Stimulated activated CD8-positive, alpha-beta memory T cell treated with anti-CD3 and anti-CD28 coated beads, Interleukin-7, amount 100 ng/mL, for 48 hours (primary cell): ENCODE results near the gene IQGAP2.

Source experiments
- DNase-seq, 2 donors: peaks; one replicate each; pipeline ENCODE4 v3.0.0-alpha.2; 2020; ENCODE audit warnings: low read depth in 1 of 2; ENCODE audit errors: extremely low read depth in 1 of 2

The IQGAP2 gene

DNA sequence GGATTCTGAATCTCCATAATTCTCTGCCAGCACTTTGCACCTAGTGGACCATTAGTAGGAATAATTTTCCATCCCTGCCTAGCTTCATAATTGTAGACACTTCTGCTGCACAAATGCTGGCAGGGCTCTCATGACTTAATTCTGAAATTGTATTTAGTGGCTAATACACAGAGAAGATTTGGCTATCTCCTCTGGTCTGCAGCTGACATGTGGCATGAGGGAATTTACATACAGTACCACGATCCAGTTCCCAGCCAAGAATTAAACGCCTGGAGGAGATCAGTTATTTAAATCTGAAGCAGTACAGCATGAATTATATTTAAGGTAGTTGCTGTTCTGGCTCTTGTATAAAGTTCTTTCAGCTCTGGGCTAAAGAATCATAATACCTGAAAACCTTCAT is 46.5 kb downstream of the IQGAP2 start:
- DNase-seq, result no peak

GRCh38 chr5:76450054-76450453 is 47.0 kb downstream of the IQGAP2 start:
- no peak for DNase-seq

DNA sequence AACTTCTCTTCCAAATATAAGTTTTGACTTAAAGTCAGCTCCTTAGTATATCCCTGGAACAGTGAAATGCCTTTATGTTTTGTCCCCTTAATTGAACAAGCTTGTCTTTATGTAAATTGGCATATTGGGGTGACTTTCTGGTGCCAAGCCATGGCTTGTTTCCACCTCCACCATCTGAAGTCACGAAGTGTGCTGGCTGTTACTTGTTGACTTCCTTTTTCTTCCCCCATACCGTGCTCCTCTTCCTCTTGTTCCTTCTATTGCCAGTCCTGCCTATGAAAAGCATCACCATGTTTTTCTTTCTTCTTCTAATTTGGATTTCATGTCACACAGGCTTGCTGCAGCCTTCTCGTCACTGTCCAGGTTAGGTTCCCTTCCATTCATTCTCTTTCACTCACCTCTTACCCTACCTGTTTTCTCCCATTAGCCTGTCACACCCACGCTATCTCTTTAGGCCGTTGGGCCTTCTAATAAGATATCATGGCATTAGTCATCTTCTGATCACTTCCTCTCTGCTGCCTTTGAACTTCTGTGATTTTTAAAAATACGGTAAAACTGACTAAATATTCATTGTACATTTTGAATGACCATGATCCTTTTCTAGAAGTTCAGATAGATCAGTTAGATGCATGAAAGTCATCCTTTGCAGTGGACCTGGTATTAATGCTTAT is 48.1 kb downstream of the IQGAP2 start:
- DNase-seq, result no peak

DNA sequence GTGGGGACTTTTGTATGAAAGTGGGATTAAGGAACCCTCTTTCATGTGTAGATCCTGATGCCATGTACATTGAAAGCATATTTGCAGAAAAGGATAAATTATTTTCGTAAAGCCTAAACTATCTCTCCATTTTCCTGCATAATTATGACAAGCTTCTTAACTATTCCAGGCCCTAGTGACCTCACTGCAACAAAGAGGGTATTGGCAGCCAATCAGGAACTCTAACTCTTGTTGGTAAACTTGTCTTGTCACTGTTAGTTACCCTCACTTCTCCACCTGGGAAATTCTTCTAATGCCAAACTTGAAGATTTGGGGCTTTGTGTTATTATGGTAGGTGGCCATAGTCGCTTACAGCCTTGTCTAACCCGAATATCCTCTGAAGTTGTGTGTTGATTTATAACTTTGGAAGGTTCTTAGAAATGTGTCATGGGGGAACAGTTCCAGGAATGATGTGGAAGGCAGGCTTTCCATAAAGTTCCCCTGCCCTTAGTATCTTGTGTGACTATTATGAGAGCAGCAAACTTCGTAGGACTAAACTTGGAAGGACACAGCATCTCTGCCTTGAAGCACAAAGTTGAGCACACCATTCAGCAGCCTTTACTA is 52.5 kb downstream of the IQGAP2 start:
- no peak for DNase-seq

DNA sequence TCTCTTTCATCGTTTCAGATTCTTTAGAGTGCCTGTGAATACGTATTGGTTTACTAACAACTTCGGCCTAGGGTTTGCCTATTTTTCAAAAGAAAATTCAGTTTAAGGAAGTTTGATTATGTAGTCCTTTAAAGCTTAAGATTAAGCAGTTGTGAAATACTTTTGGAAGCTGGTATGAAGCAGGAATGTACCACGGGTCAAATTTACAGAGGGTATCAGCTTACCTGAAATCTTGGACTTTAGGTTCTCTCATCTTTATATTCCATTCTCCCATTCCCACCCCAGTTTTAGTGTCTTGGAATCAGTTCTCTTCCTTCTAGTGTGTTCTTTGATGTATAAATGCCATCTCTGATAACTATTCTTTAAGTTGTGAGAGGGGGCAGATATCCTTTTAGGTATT is 53.2 kb downstream of the IQGAP2 start:
- no peak for DNase-seq

DNA sequence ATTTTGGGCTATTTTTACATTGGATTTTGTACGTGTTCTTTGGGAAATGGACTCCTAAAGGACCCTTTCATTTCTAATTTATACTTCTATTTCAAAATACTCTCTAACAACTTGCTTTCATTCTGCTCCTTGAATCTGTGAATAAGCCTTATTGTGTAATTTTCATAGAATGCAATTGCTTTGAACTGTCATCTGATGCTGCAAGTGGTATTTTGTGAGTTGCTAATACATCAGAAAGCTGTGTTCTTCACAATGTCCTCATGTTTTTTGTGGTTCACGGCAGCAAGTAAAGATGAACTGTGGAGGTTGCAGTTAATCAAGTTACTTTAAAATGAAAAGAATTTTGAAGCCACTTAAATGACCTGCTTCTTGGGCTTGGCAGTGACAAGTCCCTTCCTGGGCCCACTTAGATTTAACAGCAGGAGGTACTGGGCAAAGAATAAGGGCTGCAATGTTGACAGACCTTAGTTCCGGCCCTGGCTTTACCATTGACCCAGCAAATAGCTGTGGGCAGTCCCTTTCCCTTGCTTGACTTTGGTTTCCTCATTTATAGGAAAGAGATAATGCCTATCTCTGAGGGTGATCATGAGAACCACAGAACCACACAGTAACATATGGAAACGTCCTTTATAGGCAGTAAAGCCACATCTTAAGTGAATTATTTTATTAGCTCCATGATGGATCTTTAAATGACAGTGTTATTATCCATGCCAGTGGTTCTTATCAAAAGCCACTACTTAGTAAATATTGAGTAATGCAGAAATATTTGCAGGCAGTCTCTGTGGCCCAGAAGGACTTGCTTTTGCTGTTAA is 54.8 kb downstream of the IQGAP2 start:
- no peak for DNase-seq

DNA sequence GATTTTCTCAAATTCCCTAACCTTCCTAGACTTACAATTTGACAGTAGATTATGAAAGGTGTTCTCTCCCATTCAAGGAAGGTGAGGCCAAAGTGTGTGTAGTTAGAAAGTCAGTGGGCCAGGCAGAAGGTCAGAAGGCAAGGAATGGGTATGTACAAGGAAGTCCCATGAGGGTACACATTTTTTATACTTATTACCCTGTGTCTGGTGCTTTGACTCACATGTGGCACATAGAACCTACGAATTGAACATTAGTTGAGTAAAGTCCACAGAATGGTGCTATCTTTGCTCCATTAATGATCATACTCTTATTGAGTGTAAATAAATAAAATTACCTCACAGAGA is 55.4 kb downstream of the IQGAP2 start:
- no peak for DNase-seq

GRCh38 chr5:76460104-76460503 is 57.0 kb downstream of the IQGAP2 start:
- DNase-seq, result no peak

GRCh38 chr5:76462097-76462667 is 59.1 kb downstream of the IQGAP2 start:
- DNase-seq, result no peak

DNA sequence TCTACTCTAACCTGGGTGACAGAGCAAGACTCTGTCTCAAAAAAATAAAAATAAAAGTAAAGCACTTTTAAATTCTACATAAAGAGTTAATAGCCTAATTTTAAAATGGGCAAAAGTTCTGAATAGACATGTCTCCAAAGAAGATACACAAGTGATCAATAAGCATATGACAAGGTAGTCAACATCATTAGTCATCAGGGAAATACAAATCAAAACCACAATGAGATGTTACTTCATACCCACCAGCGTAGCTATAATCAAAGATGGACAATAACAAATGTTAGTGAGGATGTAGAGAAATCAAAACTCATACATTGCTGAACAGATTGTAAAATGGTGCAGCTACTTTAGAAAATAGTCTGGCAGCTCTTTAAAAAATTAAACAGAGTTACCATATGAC is 64.1 kb downstream of the IQGAP2 start:
- no peak for DNase-seq

DNA sequence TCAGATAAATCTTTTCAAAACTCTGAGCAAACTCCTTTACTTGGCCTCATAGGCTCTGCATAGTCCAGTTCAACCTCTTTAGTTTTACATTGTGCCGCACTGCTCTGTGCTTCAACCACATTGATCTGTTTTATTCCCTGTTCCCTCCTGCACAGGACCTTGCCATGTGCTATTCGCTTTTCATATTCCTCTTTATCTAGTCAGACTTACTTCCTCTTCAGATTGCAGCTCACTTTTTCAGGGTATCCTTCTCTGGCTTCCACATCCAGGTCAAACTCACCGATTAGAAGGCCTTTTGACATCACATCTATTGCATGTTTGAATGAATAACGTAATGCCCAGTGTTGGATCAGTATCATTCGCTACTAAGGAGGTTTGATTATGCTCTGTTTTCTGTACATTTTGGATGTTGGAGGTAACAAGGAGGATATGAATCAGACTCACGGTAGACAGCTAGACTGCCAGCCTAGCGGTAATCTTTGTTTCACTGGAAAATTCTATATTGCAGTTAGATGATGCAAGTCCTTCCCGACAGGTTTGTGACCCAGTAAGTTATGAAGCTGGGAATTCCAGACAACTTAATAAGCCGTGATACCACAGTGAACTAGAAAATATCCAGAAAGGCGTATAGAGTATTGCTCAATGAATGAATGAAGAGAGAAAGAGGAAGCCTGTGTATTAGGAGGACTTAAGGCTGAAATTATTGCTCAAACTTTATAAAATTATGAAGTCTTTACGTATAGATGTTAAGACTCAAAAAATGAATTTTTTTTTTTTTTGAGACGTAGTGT is 65.7 kb downstream of the IQGAP2 start:
- DNase-seq, result no peak

DNA sequence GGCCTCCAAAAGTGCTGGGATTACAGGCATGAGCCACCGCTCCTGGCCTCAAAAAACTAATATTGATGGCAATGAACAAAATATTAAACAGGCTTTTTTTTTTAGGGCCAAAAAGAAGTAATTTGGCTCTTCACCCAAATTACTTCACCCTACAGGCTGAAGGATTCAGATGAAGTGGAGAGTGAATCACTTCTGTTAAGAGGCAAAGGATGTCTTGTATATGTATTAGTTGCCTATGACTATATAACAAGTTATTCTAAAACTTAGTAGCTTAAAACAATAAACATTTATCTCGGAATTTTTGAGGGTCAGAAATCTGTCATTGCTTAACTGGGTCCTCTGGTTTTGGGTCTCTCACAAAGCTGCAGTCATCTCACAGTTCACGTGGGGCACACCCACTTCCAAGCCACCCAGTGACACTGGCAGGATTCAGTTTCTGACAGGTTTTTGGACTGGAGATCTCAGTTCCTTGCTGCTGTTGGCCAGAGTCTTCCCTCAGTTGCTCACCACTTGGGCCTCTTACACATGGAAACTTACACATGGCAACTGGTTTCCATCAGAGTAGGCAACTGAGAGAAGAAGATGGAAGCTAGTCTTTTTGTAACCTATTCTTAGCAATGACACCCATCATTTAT is 66.7 kb downstream of the IQGAP2 start:
- no peak for DNase-seq

DNA sequence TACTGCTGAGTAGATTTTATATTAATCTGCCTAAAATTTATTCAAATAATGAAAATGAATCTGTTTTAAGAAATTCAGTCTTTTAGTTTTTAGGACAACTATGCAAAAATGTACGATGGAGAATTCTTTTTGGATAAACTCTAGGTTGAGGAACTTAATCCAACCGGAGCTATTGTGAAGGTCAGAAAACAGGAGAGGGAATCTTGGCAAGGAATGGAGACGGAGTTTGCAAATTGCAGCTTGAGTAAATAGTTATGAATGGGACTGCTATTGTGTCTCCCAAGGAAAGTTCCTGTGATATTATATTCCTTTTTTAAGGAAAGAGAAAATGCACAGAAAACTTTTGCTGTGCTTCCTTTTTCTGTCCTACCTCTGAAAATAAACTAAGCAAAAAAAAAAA is 67.9 kb downstream of the IQGAP2 start:
- no peak for DNase-seq

- no peak for DNase-seq
These were observed 68.3 kb downstream of the IQGAP2 start for GRCh38 chr5:76471406-76471805.

GRCh38 chr5:76471987-76472334 is 68.9 kb downstream of the IQGAP2 start:
- no peak for DNase-seq

DNA sequence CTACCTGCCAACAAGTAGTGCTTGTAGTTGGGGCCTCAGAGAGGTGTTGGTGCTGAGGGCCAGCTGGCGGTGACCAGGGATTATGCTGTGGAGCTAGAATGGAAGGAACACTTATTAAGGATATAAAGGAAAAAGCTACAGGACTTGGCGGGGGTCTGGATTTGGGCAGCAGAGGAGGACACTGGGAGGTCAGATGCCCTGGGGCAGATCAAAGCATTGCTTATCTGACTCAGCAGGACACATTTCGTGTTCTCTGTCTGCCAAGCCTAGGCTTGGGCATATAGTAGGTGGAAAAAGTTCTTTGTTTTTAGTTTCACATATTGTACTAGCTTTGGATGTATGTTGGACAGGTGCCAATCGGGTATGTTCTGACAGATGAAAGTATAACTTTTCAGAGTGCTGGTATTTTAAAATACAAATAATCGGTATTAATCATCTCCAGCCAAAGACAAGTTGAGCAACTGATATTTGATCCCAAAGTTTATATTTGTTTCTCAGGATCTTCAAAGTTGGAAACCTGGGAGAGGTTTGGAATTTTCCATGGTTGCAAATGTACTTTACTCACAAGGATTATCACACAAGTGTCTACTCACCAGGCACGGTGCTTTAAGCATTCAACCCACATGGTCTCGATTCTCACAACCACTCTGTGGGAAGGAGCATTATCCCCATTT is 69.4 kb downstream of the IQGAP2 start:
- no peak for DNase-seq

DNA sequence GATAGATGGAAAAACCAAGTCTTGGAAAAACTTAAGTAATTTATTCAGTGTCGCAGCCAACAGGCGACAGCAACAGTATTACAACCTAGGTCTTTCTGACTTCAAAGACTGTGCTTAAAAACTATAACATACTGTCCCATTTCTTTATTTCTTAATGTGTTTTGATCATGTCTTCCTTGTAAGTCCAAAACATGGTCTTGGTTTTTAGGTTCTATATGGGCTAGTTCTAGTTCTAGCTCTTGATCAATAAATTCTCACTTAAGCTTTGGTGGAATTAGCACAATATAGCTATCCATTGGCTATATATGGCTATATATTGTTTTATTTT is 69.9 kb downstream of the IQGAP2 start:
- no peak for DNase-seq

DNA sequence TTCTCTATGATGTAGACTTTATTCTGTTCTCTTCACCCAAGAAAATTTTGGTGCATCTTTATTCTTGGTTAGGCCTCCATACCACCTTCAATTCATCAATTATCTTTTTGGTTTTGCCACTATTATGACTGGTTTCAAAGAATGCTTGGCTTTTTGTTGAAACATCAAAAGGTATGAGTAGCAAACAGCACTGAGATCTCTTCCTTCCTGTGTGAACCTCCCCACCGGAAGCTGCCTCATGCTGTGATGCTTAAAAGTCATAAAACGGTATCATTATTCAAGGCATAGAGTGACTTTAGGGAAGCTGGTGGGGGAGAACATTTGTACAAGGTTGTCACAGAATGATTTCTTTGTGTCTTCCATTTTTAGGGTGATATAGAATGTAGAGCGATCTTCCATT is 70.6 kb downstream of the IQGAP2 start:
- DNase-seq, result peak; percentile 22 to 52

GRCh38 chr5:76474377-76474776 is 71.3 kb downstream of the IQGAP2 start:
- DNase-seq, result no peak

- no peak for DNase-seq
These were observed 72.3 kb downstream of the IQGAP2 start for GRCh38 chr5:76475385-76475784.
